ENCODE measurements around the gene ZSCAN31.
A peak's percentile ranks its signal among the peaks of the same experiment; 100 is the strongest.

ZSCAN31 gene

DNA sequence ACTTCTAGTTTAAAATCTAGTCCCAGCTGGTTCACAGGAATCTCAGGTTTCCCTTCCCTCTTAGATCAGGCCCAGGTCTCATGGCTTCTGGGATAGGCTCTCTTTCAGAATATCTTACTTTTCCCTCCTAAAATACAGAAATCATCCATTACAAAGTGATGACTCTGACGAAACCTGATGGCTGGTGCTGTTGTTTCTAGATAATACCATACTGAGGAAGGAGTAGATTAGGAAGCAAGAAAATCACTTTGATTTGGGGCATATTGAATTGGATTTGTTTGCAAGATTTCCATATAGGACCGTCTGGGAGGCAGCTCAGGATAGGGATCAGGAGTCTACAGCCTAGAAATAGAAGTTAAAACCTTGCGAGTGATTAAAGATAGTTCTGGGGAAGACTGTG, 17.4 kb upstream of the ZSCAN31 start:
- no peak for DNase-seq (ENCODE audit: low read depth, low spot score)

DNA sequence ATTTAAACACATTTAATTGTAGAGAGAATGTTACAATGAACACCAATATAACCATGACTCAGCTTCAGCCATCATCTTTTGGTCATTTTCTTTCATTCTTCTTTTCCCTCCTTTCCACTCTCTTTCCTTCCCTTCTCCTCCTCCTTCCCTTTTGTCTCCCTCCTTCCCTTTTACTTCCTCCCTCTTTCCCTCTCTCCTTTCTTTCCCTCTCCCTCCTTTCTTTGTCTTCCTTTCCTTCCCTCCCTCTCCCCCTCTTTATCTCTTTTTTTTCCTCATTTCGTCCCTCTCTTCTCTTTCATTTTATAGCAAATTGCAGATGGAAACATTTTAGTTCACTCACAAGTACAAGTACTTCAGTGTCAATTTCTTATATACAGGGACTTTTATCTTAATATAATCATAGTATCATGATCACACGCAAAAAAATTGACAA, 15.6 kb upstream of the ZSCAN31 start:
- no peak for DNase-seq (ENCODE audit: low read depth, low spot score)

DNA sequence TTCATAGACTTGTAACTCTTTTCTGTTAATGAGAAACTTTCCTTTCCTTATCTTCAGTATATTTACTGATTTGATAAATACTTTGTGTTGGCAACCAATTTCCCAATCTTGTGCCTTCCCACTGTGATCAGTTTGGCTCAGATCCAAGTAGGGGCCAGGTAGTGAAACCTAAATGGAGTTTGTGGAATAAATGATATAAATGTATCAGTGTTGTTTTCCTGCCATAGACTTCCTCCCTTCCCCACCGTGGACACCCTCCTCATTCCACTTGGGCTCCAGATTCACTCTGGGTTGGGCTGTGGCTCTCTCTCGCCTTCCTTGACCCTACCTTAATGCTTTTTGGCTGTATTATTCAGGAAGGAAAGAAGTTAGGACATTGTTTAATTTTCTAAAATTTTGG, 15.1 kb upstream of the ZSCAN31 start:
- no peak for DNase-seq (ENCODE audit: low read depth, low spot score)

DNA sequence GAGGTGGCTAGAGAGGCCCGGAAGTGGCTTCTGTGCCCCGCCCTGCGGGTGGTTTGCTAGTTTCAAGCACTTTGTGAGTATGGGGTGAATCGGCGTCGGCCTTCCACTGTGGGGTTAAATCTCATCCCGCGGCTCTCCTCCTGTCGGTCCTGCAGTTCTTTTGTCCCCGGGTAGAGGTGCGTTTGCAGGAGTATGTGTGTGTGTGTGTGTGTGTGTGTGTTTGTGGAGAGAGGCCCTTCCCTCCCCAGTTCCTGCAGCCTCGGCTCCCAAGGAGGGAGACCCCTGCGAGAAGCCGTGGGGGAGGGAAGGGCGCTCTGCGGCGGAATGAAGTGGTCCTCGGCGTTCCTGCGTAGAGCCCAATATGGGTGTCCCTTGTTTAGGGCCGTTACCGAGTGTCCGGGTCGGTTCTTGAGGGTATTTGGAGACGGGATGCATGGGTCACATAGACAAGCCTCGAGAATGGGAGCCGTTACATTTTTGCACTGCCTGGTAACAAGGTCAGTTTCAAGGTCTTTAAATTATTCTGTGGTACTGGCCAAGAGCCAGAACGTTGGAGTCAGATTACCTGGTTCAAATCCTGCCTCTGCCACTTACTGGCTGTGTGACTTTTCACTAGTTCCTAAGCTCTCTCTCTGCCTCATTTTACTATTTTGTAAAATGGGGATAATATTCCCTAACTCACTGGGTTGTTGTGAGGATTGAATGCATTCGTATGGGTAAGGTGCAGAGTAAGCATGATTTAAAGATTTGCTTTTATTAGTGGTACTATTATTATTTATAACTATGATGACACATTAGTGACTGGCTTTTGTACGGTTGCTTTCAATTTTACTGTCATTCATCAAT, 14.2 kb upstream of the ZSCAN31 start, which contains the start of gene ZKSCAN3:
Gene ZKSCAN3 (plus strand): TSS at position 56 of the 846 bp plus-strand sequence. CDS start 9,640 bp downstream, outside the sequence.
- DNase-seq (ENCODE audit: low read depth, low spot score) = peak; percentile 76

DNA sequence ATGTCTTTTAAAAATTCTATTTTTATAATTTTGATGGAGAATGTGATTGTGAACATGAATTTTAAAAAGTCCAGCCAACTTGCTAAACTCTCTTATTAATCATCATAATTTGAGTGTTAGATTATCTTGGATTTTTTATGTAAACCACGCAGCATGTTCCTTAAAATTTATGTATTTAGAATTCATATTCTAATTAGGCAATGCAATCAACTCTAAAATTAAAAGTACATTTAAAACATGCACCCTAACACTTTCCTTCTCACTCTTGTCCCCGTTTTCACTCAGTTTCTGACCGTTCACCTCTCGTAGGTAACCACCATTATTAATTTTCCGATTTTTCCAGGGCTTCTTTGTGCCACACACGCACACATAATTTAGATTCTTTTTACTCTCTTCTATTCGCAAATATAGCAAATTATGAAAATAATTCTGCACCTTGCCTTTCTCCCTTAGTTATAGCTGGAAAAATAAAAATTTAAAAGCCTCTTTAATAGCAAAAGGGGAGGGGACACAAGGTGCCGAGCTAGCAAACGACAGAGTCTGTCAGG, 13.5 kb upstream of the ZSCAN31 start:
- DNase-seq (ENCODE audit: low read depth, low spot score) = no peak

DNA sequence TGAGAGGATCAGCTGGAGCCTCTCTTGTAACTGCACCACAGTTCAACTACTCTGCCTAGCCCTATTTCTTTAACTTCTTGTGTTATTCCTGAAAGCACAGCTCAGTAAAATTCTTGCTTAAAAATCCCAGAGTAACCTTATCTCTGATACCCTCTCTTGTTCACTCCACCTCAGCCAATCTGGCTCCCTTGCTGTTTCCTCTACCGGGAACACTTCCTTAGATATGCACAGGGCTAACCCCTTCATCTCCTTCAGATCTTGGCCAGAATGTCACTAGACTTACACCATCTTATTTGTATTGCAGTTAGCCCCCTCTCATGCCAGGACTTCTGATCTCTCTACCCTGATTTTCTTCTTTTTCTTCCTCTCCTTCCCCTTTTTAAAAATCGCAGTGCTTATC, 11.2 kb upstream of the ZSCAN31 start:
- DNase-seq (ENCODE audit: low read depth, low spot score) = no peak

DNA sequence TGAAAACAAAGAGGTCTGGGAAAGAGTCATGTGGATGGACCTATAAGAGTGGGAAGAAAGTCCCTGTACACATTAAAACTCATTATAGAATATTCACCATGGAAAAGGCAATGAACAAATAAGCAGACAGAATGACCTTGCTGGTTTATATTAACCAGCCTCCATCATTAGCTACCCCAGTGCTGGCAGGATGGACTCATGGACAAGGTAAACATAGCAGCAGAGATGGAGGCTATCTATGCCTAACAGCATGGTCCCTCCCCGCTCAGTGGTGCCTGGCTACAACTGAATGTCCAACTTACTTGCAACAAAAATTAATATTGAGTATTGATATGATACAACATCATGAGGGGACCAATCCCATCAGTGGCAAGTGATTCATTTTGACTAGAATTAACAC, 9.3 kb upstream of the ZSCAN31 start:
- no peak for DNase-seq (ENCODE audit: low read depth, low spot score)

DNA sequence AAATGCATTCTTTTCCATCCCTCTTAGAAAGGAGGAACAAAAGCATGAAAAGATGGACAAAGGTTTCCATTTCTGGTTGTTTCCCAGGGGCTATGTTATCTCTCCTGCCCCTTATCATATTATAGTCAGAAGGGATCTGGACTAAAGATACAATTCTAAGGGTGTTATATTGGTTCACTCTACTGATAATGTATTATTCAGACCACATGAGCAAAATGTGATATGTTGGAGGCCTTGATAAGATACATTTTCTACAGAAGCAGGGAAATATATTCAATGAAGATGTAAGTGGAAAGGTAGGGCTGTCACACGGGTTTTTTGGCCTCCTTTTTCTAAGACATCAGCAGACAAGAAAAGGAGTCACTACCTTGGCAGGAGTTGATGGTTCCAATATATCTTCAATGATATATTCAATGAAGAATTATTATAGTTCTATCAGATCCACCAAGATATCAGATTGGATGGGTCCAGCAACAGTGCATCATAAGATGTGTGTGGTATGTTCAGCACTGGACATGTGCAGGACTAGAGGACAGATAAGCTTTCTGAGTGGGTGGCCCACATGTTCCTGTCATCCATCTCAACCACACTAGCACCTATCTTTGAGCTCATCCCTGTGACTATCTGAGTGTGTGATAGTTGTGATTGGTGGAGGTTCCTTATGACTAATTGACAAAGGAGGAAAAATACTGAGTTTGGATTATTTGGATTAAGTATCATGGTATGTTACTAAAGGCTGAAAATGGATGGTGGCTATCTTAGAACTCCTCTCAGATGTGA, 8.1 kb upstream of the ZSCAN31 start:
- DNase-seq (ENCODE audit: low read depth, low spot score) = no peak

DNA sequence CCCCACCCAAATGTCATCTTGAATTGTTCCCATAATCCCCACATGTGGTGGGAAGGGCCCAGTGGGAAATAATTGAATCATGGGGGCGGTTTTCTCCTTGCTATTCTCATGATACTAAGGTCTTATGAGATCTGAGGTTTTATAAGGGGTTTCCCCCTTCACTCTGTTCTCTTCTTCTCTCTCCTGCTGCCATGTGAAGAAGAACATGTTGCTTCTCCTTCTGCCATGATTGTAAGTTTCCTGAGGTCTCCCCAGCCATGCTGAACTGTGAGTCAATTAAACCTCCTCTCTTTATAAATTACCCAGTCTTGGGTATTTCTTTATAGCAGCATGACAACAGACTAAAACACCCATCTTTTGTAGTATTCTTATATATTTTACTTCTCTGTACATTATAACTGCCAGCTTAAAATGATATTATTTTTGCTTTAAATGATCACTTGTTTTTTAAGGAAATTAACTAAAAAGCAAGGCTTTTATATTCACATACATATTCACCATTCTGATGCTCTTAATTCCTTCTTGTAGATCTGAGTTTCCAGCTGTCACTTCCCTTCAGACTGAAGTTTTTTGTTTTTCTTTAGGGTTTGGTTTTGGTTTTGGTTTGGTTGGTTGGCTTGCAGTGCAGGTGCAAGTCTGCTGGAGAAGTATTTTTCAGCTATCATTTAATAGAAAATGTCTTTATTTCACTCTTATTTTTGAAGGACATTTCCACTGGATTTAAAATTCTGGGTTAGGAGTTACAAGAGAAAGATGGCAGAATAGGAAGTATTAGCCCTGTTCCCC, 4.6 kb upstream of the ZSCAN31 start:
- DNase-seq (ENCODE audit: low read depth, low spot score) = no peak

DNA sequence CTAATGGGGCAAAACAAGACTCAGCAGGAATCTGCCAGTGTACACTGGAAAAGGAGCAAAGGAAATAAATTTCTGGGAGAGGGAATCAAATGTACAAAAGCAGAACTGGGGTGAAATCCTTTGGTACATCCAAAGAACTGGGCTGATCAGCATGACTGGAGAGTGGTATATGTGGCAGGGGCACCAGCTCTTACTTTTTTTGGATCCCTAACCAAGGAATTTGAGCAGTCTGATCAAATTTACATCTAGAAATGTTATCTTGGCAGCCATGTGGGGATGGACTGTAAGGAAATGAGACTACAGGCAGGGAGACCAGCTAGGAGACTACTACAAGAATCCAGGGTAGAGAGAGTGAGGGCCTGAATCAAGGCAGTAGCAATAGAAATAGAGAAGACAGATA, 1.2 kb upstream of the ZSCAN31 start:
- DNase-seq (ENCODE audit: low read depth, low spot score) = no peak

DNA sequence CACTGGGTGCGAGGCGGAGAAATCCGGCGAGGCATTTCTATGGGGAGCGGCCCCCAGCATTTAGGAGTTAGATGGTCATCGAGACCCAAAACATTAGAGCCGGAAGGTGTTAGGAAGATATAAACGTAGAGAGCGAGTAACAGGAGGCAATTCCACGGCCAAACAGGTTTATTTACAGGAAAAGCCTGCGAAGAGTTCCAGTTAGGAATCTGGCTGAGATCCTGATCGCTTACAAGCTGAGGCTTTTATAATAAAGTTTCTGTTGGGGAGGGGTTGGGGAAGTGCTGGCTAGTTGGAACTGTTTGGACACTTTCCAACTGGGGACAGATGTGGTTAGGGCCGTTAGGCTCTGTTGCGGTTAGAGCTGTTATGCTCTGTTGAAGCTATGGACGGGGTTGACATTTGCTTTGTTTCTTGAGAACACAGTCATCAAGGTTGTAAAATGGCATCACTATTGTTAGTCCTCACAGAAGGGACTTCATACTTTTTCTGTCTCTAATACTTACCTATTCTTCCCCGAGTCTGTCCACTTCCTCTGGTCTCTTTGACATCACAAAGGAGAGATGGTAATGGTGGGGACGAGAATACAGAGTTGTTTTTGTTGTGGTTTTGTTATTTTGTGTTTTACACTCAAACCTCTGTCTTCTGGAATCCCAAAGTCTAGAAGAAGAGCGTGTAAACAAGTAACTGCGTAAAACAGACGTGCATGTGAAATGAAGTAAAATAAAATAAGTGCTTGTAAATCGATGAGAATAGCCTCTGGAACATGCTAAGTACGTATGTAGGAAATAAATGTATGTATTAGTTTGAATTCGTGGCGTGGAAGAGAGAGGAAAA, 554 bp upstream of the ZSCAN31 start:
- DNase-seq (ENCODE audit: low read depth, low spot score) = no peak

DNA sequence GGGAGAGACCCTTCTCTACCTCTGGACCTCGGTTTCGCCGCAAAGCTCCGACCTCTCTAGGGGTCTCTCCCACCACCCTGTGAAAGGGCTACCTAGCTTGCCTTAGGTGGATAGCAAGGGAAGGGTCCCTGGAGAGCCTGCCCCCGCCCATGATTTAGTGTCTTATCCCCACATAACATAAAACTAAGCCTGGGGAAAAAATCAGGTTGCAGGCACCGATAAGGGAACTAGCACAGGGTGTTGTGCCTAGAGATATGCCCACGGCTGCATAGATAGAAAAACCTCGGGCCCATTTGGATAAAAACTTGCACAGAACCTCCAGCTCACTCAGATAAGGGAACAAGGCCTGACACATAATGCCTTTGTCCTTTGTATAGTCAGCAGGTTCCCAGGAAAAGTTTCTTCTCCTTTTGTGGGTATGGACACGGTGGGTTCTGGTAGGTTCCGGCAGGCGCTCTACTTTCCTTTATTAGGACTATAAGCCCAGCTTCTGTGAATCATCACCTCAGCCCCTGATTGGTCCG, 846 bp downstream of the ZSCAN31 start:
- no peak for DNase-seq (ENCODE audit: low read depth, low spot score)

DNA sequence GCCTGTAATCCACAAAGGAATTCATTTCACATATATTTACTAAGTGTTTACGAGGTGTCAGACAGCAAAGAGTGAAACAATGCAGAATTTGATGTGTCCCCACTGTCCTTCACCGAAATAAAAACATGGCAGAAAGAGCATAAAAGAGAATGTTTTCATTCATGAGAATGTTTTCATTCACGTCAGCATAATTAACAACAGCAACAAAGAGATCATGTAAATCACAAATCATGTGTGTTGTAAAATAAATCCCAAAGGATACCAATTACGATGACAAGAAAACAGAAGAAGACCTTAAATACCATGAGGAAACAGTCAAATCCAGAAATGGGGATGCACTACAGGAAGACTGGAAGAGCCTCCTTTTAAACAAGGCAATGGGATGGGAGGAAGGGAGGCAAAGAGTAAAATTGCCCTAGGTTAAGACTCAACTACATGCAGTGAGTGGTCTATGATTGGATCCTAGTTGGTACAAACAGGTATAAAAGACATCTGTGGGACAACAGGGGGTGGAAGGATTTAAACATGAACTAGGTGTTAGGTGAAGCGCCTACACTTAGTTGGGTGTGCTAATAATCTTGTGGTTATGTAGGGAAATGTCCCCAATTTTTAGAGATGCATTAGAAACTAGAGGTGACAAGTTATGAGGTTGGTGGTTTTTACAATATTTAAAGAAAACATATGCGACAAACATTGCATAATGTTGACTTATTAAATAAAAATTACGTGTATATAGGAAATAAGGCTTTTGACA, 1.5 kb downstream of the ZSCAN31 start:
- no peak for DNase-seq (ENCODE audit: low read depth, low spot score)

DNA sequence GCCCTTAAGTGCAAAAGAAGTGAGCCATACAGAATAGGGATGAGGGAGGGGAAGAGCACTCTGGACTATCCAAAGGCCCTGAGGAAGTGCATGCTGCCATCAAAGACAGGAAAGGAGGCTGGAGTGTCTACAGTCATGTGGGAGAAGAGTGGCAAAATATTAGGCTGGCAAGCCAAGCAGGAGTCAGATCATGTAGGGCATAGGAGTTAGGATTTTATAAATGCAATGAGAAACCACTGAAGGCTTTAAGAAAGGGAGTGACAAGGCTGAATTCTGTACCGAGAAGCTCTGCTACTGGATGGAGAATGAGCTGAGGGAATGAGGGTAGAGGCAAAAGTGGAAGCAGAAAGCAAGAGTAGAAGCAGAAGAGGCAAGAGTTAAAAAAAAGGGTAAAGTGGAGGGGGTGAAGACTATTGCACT, 2.3 kb downstream of the ZSCAN31 start:
- DNase-seq (ENCODE audit: low read depth, low spot score) = no peak

DNA sequence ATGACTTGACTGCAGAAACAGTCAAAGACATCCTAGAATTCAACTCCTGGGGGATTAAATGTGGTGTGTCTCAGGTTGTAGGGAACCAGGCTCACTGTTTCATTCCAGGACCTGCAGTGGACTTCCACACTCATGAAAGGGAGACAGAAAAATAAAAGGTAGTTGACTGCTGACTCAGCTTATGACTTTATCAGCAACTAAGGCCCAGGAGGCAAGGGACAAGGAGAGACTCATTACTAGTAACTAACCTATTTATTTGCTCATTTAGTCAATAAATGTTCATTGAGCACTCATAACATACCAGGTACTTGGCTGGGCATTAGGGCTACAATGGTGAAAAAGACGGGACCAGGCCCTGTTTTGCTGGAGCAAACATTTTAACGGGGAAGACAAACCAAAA, 2.9 kb downstream of the ZSCAN31 start:
- DNase-seq (ENCODE audit: low read depth, low spot score) = no peak

DNA sequence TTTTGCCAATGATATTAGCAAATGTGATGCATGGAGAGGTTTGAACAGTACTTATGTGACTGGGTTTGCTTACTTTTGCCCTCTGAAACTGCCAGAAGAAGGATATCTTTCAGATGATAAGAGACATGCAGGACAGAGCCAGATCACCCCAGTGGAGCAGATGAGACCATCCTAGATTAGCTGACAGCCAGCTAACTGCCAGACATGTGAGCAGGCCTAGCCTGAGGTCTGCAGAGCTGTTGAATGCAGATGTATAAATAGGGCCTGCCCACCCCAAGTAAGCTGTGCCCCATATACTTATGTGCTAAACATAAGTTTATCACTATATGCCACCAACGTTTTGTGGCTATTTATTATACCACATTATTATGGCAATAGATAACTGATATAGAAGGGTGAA, 5.9 kb downstream of the ZSCAN31 start:
- no peak for DNase-seq (ENCODE audit: low read depth, low spot score)

DNA sequence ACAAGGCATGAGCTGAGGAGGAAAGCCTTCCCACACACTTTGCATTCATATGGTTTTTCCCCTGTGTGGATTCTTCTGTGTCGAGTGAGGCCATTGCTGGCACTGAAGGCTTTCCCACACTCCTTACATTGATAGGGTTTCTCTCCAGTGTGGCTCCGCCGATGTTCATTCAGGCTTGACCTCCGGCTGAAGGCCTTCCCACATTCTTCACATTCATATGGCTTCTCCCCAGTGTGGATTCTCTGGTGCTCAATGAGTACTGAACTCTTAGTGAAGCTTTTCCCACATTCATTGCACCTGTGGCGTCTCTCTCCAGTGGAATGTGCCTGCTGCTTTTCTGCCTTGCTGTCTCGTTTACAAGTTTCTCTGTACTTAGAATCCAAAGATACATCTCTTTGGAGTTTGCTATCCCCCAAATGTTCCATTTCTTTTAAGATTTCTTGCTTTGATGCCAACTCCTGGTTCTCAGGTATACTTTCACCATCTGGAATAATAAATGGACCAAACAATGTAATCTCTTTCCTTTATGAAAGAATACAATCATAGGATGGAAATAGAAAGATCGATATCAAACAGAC, 9.5 kb downstream of the ZSCAN31 start:
- DNase-seq (ENCODE audit: low read depth, low spot score) = no peak

DNA sequence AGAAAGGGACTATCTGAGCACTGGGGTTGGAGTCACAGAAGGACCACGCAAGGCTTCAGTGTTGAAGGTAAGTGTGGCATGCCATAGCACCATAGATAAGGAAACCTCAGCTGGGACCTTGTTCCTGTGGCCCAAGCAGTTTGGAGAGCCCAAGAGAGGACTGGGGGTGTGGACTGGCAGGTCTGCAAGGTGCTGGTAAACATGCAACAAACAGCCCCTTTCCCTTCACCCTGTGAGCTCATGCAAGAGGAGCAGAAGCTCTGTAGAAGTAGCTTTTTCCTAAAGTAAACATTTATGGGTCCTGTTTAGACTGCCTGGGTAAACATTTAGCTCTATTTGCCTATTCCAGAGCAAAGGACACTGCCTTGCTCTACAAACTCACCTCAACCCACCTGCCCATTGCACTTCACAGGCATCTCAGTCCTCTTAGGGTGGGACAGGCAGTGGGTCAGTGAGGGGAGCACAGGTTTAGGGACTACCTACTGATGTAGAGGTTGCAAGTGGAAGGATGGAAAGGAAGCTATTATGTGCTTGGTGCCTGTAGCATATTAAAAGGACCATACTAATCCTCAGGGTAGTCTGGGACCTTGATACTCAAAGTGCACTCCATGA, 12.0 kb downstream of the ZSCAN31 start:
- DNase-seq (ENCODE audit: low read depth, low spot score) = no peak

DNA sequence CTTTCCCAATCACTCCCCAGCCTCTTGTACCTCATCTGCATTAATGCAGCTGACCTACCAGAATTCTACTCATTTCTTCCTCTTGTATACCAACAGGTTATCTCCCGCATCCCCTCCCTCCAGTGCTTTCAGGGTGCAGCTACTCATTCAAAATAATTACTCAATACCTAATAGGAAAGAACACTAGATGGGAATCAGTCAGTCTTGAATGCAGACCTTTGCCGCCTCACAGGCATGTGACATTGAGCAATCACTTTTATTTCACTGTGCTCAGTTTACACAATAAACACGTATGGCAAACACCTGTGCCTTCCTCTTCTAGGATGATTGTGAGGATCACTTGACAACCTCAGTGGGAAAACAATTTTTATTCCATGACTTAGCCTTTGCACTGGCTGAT, 13.3 kb downstream of the ZSCAN31 start:
- no peak for DNase-seq (ENCODE audit: low read depth, low spot score)
